ENCODE results near the gene ITPKB.

- TF ChIP-seq CTCF (IDR thresholded peaks at IDR 0.05; ENCODE audit: insufficient read depth, low read length) = no peak
- no peak for TF ChIP-seq POLR2AphosphoS5 (IDR thresholded peaks at IDR 0.05; ENCODE audit: low read depth)
- no peak for TF ChIP-seq GABPA (IDR thresholded peaks at IDR 0.05; ENCODE audit: low read depth)
- TF ChIP-seq, protein P1, sequence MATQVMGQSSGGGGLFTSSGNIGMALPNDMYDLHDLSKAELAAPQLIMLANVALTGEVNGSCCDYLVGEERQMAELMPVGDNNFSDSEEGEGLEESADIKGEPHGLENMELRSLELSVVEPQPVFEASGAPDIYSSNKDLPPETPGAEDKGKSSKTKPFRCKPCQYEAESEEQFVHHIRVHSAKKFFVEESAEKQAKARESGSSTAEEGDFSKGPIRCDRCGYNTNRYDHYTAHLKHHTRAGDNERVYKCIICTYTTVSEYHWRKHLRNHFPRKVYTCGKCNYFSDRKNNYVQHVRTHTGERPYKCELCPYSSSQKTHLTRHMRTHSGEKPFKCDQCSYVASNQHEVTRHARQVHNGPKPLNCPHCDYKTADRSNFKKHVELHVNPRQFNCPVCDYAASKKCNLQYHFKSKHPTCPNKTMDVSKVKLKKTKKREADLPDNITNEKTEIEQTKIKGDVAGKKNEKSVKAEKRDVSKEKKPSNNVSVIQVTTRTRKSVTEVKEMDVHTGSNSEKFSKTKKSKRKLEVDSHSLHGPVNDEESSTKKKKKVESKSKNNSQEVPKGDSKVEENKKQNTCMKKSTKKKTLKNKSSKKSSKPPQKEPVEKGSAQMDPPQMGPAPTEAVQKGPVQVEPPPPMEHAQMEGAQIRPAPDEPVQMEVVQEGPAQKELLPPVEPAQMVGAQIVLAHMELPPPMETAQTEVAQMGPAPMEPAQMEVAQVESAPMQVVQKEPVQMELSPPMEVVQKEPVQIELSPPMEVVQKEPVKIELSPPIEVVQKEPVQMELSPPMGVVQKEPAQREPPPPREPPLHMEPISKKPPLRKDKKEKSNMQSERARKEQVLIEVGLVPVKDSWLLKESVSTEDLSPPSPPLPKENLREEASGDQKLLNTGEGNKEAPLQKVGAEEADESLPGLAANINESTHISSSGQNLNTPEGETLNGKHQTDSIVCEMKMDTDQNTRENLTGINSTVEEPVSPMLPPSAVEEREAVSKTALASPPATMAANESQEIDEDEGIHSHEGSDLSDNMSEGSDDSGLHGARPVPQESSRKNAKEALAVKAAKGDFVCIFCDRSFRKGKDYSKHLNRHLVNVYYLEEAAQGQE (IDR thresholded peaks at IDR 0.05; ENCODE audit: insufficient replicate concordance, low read depth) = no peak
Observed at GRCh38 chr1:226675715-226676357, 63.2 kb downstream of the ITPKB start.
